SU-DHL-6 (cell line): ENCODE data around the gene ZNF281.

Source experiments
- H2AFZ ChIP-seq: fragments of 200-600 bp; sonication (generic); 2 replicates; pipeline ENCODE4 v1.6.1; 2014; ENCODE audit warnings: low read depth, mild to moderate bottlenecking, moderate library complexity, mixed read lengths, antibody characterized with exemption, low read length; ENCODE audit not compliant: severe bottlenecking
- H3F3A ChIP-seq: fragments of 200-600 bp; shearing (Covaris generic); 2 replicates; pipeline ENCODE4 v1.6.0; 2016; ENCODE audit warnings: antibody characterized with exemption, mild to moderate bottlenecking; ENCODE audit not compliant: insufficient read depth
- H3K27ac ChIP-seq: fragments of 200-600 bp; sonication (generic); 2 replicates; pipeline ENCODE4 v1.5.1; 2016; ENCODE audit warnings: low read depth, mild to moderate bottlenecking, low read length, moderate library complexity, mixed read lengths
- H3K27me3 ChIP-seq: fragments of 200-600 bp; sonication (generic), shearing (Covaris generic); 2 replicates; pipeline ENCODE4 v1.6.0; 2014; ENCODE audit warnings: mild to moderate bottlenecking, low read length
- H3K36me3 ChIP-seq: fragments of 200-600 bp; sonication (generic); 2 replicates; pipeline ENCODE4 v1.6.1; 2014; ENCODE audit warnings: mild to moderate bottlenecking, low read length, mixed read lengths
- H3K4me2 ChIP-seq: fragments of 300-600, 200-600 bp; shearing (Covaris generic), sonication (generic); 2 replicates; pipeline ENCODE4 v1.6.0; 2014; ENCODE audit warnings: low read length, low read depth, mild to moderate bottlenecking; ENCODE audit not compliant: poor library complexity, severe bottlenecking
- H3K4me3 ChIP-seq: fragments of 200-600 bp; sonication (generic); 2 replicates; pipeline ENCODE4 v1.5.1; 2014; ENCODE audit warnings: antibody characterized with exemption, low read length, mild to moderate bottlenecking, mixed read lengths; ENCODE audit not compliant: insufficient read depth, poor library complexity, severe bottlenecking
- H3K79me2 ChIP-seq: fragments of 200-600 bp; sonication (generic); 2 replicates; pipeline ENCODE4 v1.6.1; 2014; ENCODE audit warnings: mild to moderate bottlenecking, low read length, moderate library complexity; ENCODE audit not compliant: insufficient read depth
- H3K9ac ChIP-seq: fragments of 200-600 bp; sonication (generic); 2 replicates; pipeline ENCODE4 v1.7.0; 2014; ENCODE audit warnings: mild to moderate bottlenecking, low read length
- H3K9me2 ChIP-seq: fragments of 200-600 bp; sonication (generic); replicated peaks from 2 replicates; pipeline ENCODE4 v1.6.1; 2014; ENCODE audit warnings: low read length; ENCODE audit not compliant: insufficient read depth
- H3K9me3 ChIP-seq: fragments of 200-600 bp; sonication (generic); 2 replicates; pipeline ENCODE4 v1.6.1; 2014; ENCODE audit warnings: low read length, mixed read lengths; ENCODE audit not compliant: insufficient read depth
- H4K20me1 ChIP-seq: fragments of 200-600 bp; sonication (generic); 2 replicates; pipeline ENCODE4 v1.6.1; 2014; ENCODE audit warnings: low read depth, mild to moderate bottlenecking, antibody characterized with exemption, low read length, moderate library complexity, mixed read lengths
- EZH2phosphoT487 ChIP-seq: fragments of 200-600 bp; sonication (generic), shearing (Covaris generic); conservative IDR thresholded peaks from 2 replicates; pipeline ENCODE4 v1.6.1; 2018; ENCODE audit warnings: mild to moderate bottlenecking, antibody characterized with exemption, low read length, moderate library complexity, mixed read lengths
- TF ChIP-seq, protein P1 (sequence below): fragments of 200-600 bp; sonication (generic); IDR thresholded peaks from one replicate; pipeline ENCODE4 v1.5.1; 2017; ENCODE audit warnings: antibody characterized with exemption, mild to moderate bottlenecking, low read length, moderate library complexity; ENCODE audit not compliant: insufficient read depth, poor library complexity, severe bottlenecking

Gene ZNF281

DNA sequence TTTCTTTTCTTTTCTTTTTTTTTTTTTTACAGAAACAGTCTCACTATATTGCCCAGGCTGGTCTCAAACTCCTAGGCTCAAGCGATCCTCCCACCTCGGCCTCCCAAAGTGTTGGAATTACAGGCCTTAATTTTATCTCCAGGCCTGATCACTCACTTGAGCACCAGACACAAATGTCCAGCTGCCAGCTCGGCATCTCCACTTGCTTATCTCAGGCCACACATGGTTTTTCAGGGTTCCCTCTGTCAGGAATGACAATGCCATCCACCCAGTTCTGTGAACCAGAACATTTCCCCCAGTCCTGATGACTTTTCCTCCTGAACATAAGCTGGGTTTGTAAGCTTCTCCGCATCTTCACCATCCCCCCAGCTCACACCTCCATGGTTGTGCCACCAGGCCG lies 44.6 kb upstream of the ZNF281 start:
- no peaks in the 10 kb centered on the region for H3K36me3 ChIP-seq
- no peaks in the 10 kb centered on the region for H3F3A ChIP-seq
- no peaks in the 10 kb centered on the region for H4K20me1 ChIP-seq
- H3K9ac ChIP-seq: no peak overlapping the region
- H3K79me2 ChIP-seq: no peaks in the 10 kb centered on the region
- no peaks in the 10 kb centered on the region for H3K9me2 ChIP-seq
- H3K4me2 ChIP-seq: no peak overlapping the region
- no peak overlapping the region for H2AFZ ChIP-seq
- no peaks in the 10 kb centered on the region for H3K27me3 ChIP-seq
- no peak for TF ChIP-seq EZH2phosphoT487
- TF ChIP-seq, protein P1, sequence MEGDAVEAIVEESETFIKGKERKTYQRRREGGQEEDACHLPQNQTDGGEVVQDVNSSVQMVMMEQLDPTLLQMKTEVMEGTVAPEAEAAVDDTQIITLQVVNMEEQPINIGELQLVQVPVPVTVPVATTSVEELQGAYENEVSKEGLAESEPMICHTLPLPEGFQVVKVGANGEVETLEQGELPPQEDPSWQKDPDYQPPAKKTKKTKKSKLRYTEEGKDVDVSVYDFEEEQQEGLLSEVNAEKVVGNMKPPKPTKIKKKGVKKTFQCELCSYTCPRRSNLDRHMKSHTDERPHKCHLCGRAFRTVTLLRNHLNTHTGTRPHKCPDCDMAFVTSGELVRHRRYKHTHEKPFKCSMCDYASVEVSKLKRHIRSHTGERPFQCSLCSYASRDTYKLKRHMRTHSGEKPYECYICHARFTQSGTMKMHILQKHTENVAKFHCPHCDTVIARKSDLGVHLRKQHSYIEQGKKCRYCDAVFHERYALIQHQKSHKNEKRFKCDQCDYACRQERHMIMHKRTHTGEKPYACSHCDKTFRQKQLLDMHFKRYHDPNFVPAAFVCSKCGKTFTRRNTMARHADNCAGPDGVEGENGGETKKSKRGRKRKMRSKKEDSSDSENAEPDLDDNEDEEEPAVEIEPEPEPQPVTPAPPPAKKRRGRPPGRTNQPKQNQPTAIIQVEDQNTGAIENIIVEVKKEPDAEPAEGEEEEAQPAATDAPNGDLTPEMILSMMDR: no peak
- no peak overlapping the region for H3K4me3 ChIP-seq
- no peak overlapping the region for H3K27ac ChIP-seq
- H3K9me3 ChIP-seq: no peaks in the 10 kb centered on the region

DNA sequence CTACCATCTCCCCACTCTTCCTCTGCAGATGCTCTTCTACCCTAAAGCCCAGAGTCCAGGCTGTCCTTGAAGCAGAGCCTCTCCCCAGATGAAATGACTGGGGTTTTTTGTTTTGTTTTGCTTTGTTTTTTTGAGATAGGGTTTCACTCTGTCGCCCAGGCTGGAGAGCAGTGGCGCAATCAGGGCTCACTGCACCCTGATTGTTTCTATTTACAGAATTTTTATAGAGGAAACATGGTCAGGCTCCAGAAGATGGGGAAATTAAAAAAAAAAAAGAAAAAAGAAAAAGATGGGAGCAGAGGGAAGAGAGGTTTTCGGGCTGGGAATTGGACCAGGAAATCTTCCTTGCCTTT lies 43.7 kb upstream of the ZNF281 start:
- H2AFZ ChIP-seq: no peak overlapping the region
- no peak overlapping the region for H3K27ac ChIP-seq

DNA sequence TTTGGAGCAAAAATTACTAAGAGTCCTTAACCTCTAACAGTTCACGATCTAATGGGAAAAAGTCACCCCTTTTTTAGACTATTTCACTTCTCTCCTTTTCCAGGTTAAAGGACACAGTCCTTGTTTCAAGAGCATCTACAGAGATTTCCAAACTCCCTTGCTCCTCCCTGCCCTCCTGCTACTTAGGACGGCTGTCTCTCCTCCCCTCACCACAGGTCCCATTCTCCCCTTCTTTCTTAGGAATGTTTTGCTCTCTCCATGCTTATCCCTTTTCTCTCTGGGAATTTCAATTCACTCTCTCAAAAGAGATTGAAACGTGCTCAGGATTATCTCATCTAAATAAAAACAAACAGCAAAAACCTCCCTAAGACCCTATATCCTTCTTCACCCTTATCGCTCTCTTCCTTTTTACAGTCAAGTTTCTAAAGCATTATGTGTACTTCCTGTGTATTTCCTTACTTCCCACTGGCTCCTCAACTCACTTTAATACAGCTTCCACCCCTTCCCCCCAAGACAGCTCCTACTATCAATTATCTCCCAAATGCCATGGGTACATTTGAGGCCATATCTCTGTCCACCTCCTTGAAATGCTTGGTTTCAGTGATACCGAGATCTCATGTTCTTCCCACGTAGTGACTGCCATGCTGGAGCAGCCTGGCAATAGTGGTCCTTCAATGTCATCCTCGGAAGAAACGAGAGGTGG lies 43.2 kb upstream of the ZNF281 start:
- no peaks in the 10 kb centered on the region for H4K20me1 ChIP-seq
- no peaks in the 10 kb centered on the region for H3F3A ChIP-seq
- H3K27me3 ChIP-seq: no peaks in the 10 kb centered on the region
- no peak overlapping the region for H3K27ac ChIP-seq
- no peak overlapping the region for H3K4me3 ChIP-seq
- H3K9ac ChIP-seq: no peak overlapping the region
- H2AFZ ChIP-seq: no peak overlapping the region
- H3K9me3 ChIP-seq: no peaks in the 10 kb centered on the region
- TF ChIP-seq, protein P1: no peak
- TF ChIP-seq EZH2phosphoT487: no peak
- H3K36me3 ChIP-seq: no peaks in the 10 kb centered on the region
- no peaks in the 10 kb centered on the region for H3K9me2 ChIP-seq
- H3K4me2 ChIP-seq: no peak overlapping the region
- H3K79me2 ChIP-seq: no peaks in the 10 kb centered on the region

More for the DNA sequence above, 43.7 kb upstream of the ZNF281 start:
- no peak overlapping the region for H3K9ac ChIP-seq
- H3K4me3 ChIP-seq: no peak overlapping the region
- no peaks in the 10 kb centered on the region for H3K9me2 ChIP-seq
- no peaks in the 10 kb centered on the region for H3K79me2 ChIP-seq
- TF ChIP-seq, protein P1: no peak
- no peak for TF ChIP-seq EZH2phosphoT487
- H3K4me2 ChIP-seq: no peak overlapping the region
- H4K20me1 ChIP-seq: no peaks in the 10 kb centered on the region
- no peaks in the 10 kb centered on the region for H3K27me3 ChIP-seq
- no peaks in the 10 kb centered on the region for H3K36me3 ChIP-seq
- no peaks in the 10 kb centered on the region for H3F3A ChIP-seq
- H3K9me3 ChIP-seq: no peaks in the 10 kb centered on the region
